GM12878 (cell line): ENCODE measurements around the gene ZNF423. TPM values are rescaled to one million over a fixed set of nuclear protein-coding genes. Genes with fewer than 3 reads are reported as not detected.

Experiments
- ATAC-seq: fragments of 200-7000 bp; cut with Tn5 transposase; 3 replicates; pipeline ENCODE4 v1.9.1; 2020; ENCODE audit warnings: mild to moderate bottlenecking, moderate library complexity
- Bru-seq: library from RNA; stranded (reverse); fragments of 400-500 nt; gene quantifications from one replicate; lab custom pipeline; 2021; lab: Mats Ljungman, UMichigan
- BruChase-seq, 2 experiments: library from RNA; stranded (reverse); fragments of 400-500 nt; gene quantifications; one replicate each; lab custom pipeline; 2021; lab: Mats Ljungman, UMichigan
- BruUV-seq: library from RNA; stranded (reverse); fragments of 400-500 nt; replicated peaks from 2 replicates; lab custom pipeline; 2021; lab: Mats Ljungman, UMichigan
- CTCF ChIA-PET: fragments of 300-600 bp; sonication (Branson Sonifier 250); formaldehyde crosslinking; extraction: SDS; loops from one replicate; lab custom pipeline; 2021; ENCODE audit warnings: inconsistent platforms; lab: Yijun Ruan, JAX
- POLR2A ChIA-PET: fragments of 350-600 bp; formaldehyde crosslinking; extraction: SDS; loops from one replicate; lab custom pipeline; 2021; ENCODE audit warnings: inconsistent platforms; lab: Charles Lee
- RAD21 ChIA-PET: fragments of 300-600 bp; sonication (Branson Sonifier 250); formaldehyde crosslinking; loops from one replicate; lab custom pipeline; 2023; ENCODE audit warnings: antibody characterized with exemption; ENCODE audit not compliant: unreplicated experiment; lab: Charles Lee
- SMC1A ChIA-PET: fragments of 300-600 bp; sonication (Branson Sonifier 250); formaldehyde crosslinking; loops from one replicate; lab custom pipeline; 2023; ENCODE audit not compliant: unreplicated experiment, uncharacterized antibody; lab: Charles Lee
- DNase-seq: peaks from one replicate; pipeline ENCODE4 v3.0.0-alpha.2; 2011; ENCODE audit warnings: low read depth, low spot score
- FAIRE-seq: peaks from 3 replicates; lab custom pipeline; 2011; peaks lifted over from hg19 to GRCh38; lab: Jason Lieb, UNC
- H2AFZ ChIP-seq: 2 replicates; pipeline ENCODE4 v1.6.0; 2011; ENCODE audit warnings: low read depth, low read length, control low read depth; ENCODE audit not compliant: control insufficient read depth
- H3K27ac ChIP-seq: 2 replicates; pipeline ENCODE4 v1.5.1; 2011; ENCODE audit warnings: control low read depth; ENCODE audit not compliant: control insufficient read depth, insufficient read depth
- H3K27me3 ChIP-seq, 2 experiments: replicated peaks in 1 of 2; 2 replicates each; pipeline versions ENCODE4 v1.6.0 to v1.6.1; 2011; ENCODE audit warnings: low read length in 1 of 2; ENCODE audit not compliant: control insufficient read depth in 2 of 2, insufficient read depth in 2 of 2
- H3K36me3 ChIP-seq, 2 experiments: 2 replicates each; pipeline ENCODE4 v1.5.1; 2011; ENCODE audit warnings: low read length in 1 of 2; ENCODE audit not compliant: control insufficient read depth in 2 of 2, insufficient read depth in 2 of 2
- H3K4me1 ChIP-seq: 2 replicates; pipeline ENCODE4 v1.6.1; 2011; ENCODE audit warnings: mild to moderate bottlenecking, low read length, moderate library complexity, mixed read lengths; ENCODE audit not compliant: control insufficient read depth, insufficient read depth
- H3K4me2 ChIP-seq: 2 replicates; pipeline ENCODE4 v1.6.0; 2011; ENCODE audit warnings: control low read depth; ENCODE audit not compliant: control insufficient read depth, insufficient read depth
- H3K4me3 ChIP-seq: fragments of 200-600 bp; sonication (generic); 2 replicates; pipeline ENCODE4 v1.5.1; 2016
- H3K79me2 ChIP-seq: 2 replicates; pipeline ENCODE4 v1.6.0; 2011; ENCODE audit warnings: low read length; ENCODE audit not compliant: control insufficient read depth, insufficient read depth
- H3K9ac ChIP-seq: 2 replicates; pipeline ENCODE4 v1.8.0; 2011; ENCODE audit warnings: low read length, control low read depth, mixed read lengths; ENCODE audit not compliant: control insufficient read depth, insufficient read depth
- H3K9me3 ChIP-seq: replicated peaks from 3 replicates; pipeline ENCODE4 v1.5.1; 2011; ENCODE audit warnings: mild to moderate bottlenecking, low read length; ENCODE audit not compliant: control insufficient read depth, insufficient read depth
- H4K20me1 ChIP-seq: 2 replicates; pipeline ENCODE4 v1.6.0; 2011; ENCODE audit not compliant: control insufficient read depth, insufficient read depth
- CEBPB ChIP-seq, 2 experiments: fragments of 150-350 bp in 1 of 2; IDR thresholded peaks; 2 replicates each; pipeline ENCODE4 v1.6.1; 2012 to 2014; ENCODE audit warnings: low read depth in 2 of 2, low read length in 2 of 2, borderline replicate concordance in 1 of 2, inconsistent platforms in 1 of 2
- IRF4 ChIP-seq: IDR thresholded peaks from 2 replicates; pipeline ENCODE4 v1.6.1; 2011; ENCODE audit warnings: low read depth, low read length
- MTA2 ChIP-seq: fragments of 450-650 bp; IDR thresholded peaks from 2 replicates; pipeline ENCODE4 v1.6.1; 2016; ENCODE audit warnings: low read depth, mild to moderate bottlenecking, moderate library complexity
- SIN3A ChIP-seq: IDR thresholded peaks from 2 replicates; pipeline ENCODE4 v1.6.1; 2012; ENCODE audit warnings: low read depth, low read length, improper control_type of control experiment
- SMC3 ChIP-seq: IDR thresholded peaks from 2 replicates; pipeline ENCODE4 v1.6.1; 2011; ENCODE audit warnings: low read length, improper control_type of control experiment, borderline replicate concordance
- SUZ12 ChIP-seq: fragments of 200-600 bp; sonication (generic); IDR thresholded peaks from one replicate; pipeline ENCODE4 v1.6.1; 2018; ENCODE audit warnings: antibody characterized with exemption, mild to moderate bottlenecking; ENCODE audit not compliant: unreplicated experiment
- TARDBP ChIP-seq: IDR thresholded peaks from 2 replicates; pipeline ENCODE4 v1.6.1; 2016; ENCODE audit warnings: borderline replicate concordance
- ZNF217 ChIP-seq: fragments of 450-650 bp; IDR thresholded peaks from 2 replicates; pipeline ENCODE4 v1.6.1; 2017; ENCODE audit warnings: antibody characterized with exemption, mild to moderate bottlenecking
- WGBS: methylation state at CpG from one replicate; pipeline ENCODE4 v1.1.6; 2016; ENCODE audit warnings: low lambda C conversion rate; ENCODE audit not compliant: insufficient replicate concordance, insufficient coverage; ENCODE audit errors: missing lambda C conversion rate; 5-methylcytosine and 5-hydroxymethylcytosine counted together
- in situ Hi-C: fragments of 300-500 bp; cut with MboI; formaldehyde crosslinking; loops from 9 replicates; pipeline ENCODE4 v1.14.3; 2018; ENCODE audit warnings: mixed read lengths
- intact Hi-C: fragments of 100-400 bp; cut with micrococcal nuclease; formaldehyde crosslinking; loops from one replicate; pipeline ENCODE4 v1.14.2; 2022; ENCODE audit not compliant: unreplicated experiment
- long read RNA-seq, 2 experiments: library from polyadenylated mRNA; unstranded; transcript quantifications; one replicate each; pipeline ENCODE4 v2.0.0, GENCODE V29; 2019 to 2020
- polyA minus RNA-seq, 3 experiments: library from RNA; depleted of rRNA, polyadenylated mRNA; stranded (reverse); fragments of >200 nt; gene quantifications; 2 replicates each; pipeline ENCODE4 v1.2.3, GENCODE V29; 2011
- polyA plus RNA-seq, 11 experiments: library from polyadenylated mRNA; depleted of rRNA in 4 of 11; unstranded in 6 of 11; stranded (reverse) in 5 of 11; fragments of >200 nt; fragmentation: Nextera tagmentation in 4 of 11; fragmentation: Illumina TruSeq in 1 of 11; extraction: Ambion mirVana in 4 of 11; extraction: Trizol in 1 of 11; gene quantifications; 1 replicate in 1 of 11; 2 replicates in 10 of 11; pipeline versions ENCODE4 v1.2.1 to v1.2.3, GENCODE V29; 2011 to 2016; ENCODE audit warnings: inconsistent platforms in 2 of 11, missing spikeins in 2 of 11, low read depth in 1 of 11
- total RNA-seq, 4 experiments: library from RNA; depleted of rRNA in 3 of 4; stranded (reverse); fragments of >200 nt in 3 of 4; fragmentation: Illumina TruSeq in 1 of 4; extraction: Trizol in 1 of 4; gene quantifications; 2 replicates each; pipeline versions ENCODE4 v1.2.1 to v1.2.3, GENCODE V29; 2013 to 2021
- TF ChIP-seq, protein P1 (sequence below): fragments of 450-650 bp; IDR thresholded peaks from 2 replicates; pipeline ENCODE4 v1.6.1; 2016; ENCODE audit warnings: mild to moderate bottlenecking, moderate library complexity, borderline replicate concordance
- TF ChIP-seq, protein P2 (sequence below): IDR thresholded peaks from 2 replicates; pipeline ENCODE4 v1.6.1; 2012; ENCODE audit warnings: low read depth, low read length, improper control_type of control experiment

ZNF423 gene
- total RNA-seq (2013; cell fraction: nucleolus; rRNA removed) = not detected in 2 replicates
- 0.22 and 0.28 TPM in 2 replicates for total RNA-seq (2014; rRNA removed)
- total RNA-seq (2014; rRNA removed; fragmentation: Illumina TruSeq; extraction: Trizol) = 0.09 and 0.14 TPM in 2 replicates
- total RNA-seq (2021) = 0.21 and 0.64 TPM in 2 replicates
- polyA plus RNA-seq (2011; ENCODE audit: low read depth) = not detected
- 0.01 and 0.03 TPM in 2 replicates for polyA plus RNA-seq (2011; rRNA removed)
- 0.03 TPM in 2 replicates for polyA plus RNA-seq (2011; cell fraction: cytosol; rRNA removed)
- 0.03 and 0.04 TPM in 2 replicates for polyA plus RNA-seq (2011; cell fraction: nucleus; rRNA removed)
- polyA plus RNA-seq (2012) = 0.11 and 0.15 TPM in 2 replicates
- 0.06 and 0.07 TPM in 2 replicates for polyA plus RNA-seq (2014; fragmentation: Illumina TruSeq; extraction: Trizol)
- under 1 TPM; 0.05 to 0.35 TPM for polyA plus RNA-seq (2014; fragmentation: Nextera tagmentation; extraction: Ambion mirVana)
- polyA plus RNA-seq (2014; rRNA removed) = 0.10 and 0.12 TPM in 2 replicates
- polyA plus RNA-seq (2016; fragmentation: Nextera tagmentation; extraction: Ambion mirVana) = under 1 TPM; 0.09 to 0.18 TPM
- 0.10 TPM in 1 of 2 replicates, not detected in the other for polyA minus RNA-seq (2011; rRNA and poly(A)+ RNA removed)
- polyA minus RNA-seq (2011; cell fraction: cytosol; rRNA and poly(A)+ RNA removed) = not detected in 2 replicates
- 0.19 TPM in 1 of 2 replicates, not detected in the other for polyA minus RNA-seq (2011; cell fraction: nucleus; rRNA and poly(A)+ RNA removed)
- Bru-seq, nascent RNA = percentile 8 among the genes with signal in this experiment
- BruChase-seq, experiment 1, labeled RNA remaining after a 6-hour chase = percentile 5 among the genes with signal in this experiment
- BruChase-seq, experiment 2, labeled RNA remaining after a 2-hour chase = percentile 4 among the genes with signal in this experiment
- long read RNA-seq, experiment 1 = 0 reads
- long read RNA-seq, experiment 2 = 0 reads

DNA sequence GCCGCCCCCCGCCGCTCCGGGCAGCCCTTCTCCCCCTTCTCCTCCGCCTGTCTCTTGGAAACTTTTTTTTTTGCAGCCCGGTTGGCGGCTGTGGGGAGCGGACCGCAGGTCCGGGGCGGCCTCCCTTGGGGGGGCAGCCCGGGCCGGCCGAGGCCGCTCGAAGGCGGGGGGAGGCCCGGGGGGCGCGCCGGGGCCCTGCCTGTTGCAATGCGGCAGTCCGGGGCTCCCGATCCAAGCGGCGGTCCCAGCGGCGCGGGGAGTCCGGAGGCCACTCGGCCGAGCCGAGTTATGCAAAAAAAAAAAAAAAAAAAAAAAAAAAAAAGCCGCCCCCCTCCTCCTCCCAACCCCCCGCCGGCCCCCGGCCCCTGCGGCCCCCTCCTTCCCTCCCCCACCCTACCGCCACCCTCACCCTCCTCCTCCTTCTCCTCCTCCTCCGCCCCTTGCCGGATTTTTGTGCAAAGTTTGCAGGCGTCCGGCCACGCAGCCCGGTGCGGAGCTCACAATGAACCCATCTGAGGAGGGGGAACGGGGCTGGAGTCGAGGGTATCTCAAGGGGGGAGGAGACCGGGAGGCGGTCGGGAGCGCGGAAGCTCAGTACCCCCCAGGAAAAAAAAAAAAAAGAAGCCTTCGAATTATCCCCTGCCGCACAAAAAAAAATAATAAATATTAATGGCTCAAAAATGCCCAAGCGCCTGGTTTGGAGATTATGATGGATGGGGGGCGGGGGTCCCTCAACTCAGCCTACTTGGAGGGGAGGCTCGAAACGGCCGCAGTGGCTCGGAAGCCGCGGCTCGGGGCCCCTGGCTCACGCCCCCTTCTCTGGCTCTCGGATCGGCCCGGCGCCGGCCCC, at the start of gene ZNF423:
ZNF423 (minus strand) TSS at position 291 of the 850 bp plus-strand sequence. CDS start 338 bp downstream, outside the sequence.
- Histone ChIP-seq H4K20me1 (no peaks in the 10 kb centered on the region), H3K27me3 (peaks cover 10 to 22% of the 10 kb centered on the region in 2 experiments), H2AFZ (peak within 1 kb of the TSS; percentile 39), H3K4me3 (peak within 1 kb of the TSS; percentile 70)
- RAD21 ChIA-PET = no interaction called here
- TF ChIP-seq CEBPB (IDR thresholded peaks at IDR 0.05; ENCODE audit: borderline replicate concordance in 1 of 2, low read depth in 2 of 2, low read length in 2 of 2) = no peak
- no peak for TF ChIP-seq IRF4
- no peak for TF ChIP-seq SMC3
- no peak for TF ChIP-seq TARDBP
- no peak for TF ChIP-seq SUZ12
- no peak for TF ChIP-seq ZNF217
- TF ChIP-seq, protein P1, sequence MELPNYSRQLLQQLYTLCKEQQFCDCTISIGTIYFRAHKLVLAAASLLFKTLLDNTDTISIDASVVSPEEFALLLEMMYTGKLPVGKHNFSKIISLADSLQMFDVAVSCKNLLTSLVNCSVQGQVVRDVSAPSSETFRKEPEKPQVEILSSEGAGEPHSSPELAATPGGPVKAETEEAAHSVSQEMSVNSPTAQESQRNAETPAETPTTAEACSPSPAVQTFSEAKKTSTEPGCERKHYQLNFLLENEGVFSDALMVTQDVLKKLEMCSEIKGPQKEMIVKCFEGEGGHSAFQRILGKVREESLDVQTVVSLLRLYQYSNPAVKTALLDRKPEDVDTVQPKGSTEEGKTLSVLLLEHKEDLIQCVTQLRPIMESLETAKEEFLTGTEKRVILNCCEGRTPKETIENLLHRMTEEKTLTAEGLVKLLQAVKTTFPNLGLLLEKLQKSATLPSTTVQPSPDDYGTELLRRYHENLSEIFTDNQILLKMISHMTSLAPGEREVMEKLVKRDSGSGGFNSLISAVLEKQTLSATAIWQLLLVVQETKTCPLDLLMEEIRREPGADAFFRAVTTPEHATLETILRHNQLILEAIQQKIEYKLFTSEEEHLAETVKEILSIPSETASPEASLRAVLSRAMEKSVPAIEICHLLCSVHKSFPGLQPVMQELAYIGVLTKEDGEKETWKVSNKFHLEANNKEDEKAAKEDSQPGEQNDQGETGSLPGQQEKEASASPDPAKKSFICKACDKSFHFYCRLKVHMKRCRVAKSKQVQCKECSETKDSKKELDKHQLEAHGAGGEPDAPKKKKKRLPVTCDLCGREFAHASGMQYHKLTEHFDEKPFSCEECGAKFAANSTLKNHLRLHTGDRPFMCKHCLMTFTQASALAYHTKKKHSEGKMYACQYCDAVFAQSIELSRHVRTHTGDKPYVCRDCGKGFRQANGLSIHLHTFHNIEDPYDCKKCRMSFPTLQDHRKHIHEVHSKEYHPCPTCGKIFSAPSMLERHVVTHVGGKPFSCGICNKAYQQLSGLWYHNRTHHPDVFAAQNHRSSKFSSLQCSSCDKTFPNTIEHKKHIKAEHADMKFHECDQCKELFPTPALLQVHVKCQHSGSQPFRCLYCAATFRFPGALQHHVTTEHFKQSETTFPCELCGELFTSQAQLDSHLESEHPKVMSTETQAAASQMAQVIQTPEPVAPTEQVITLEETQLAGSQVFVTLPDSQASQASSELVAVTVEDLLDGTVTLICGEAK = no peak
- TF ChIP-seq MTA2 = no peak
- TF ChIP-seq, protein P2, sequence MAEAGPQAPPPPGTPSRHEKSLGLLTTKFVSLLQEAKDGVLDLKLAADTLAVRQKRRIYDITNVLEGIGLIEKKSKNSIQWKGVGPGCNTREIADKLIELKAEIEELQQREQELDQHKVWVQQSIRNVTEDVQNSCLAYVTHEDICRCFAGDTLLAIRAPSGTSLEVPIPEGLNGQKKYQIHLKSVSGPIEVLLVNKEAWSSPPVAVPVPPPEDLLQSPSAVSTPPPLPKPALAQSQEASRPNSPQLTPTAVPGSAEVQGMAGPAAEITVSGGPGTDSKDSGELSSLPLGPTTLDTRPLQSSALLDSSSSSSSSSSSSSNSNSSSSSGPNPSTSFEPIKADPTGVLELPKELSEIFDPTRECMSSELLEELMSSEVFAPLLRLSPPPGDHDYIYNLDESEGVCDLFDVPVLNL = no peak
- TF ChIP-seq SIN3A = no peak
- TF ChIP-seq, all 136 proteins: peak for 0
- no peaks in the 10 kb centered on the region for H3K9me3 ChIP-seq
- in situ Hi-C loops = no loop called here
- H3K4me1 ChIP-seq = peaks cover 6% of the 10 kb centered on the region; the same call in 1 of the 2 replicates
- no peak within 1 kb of the TSS for H3K9ac ChIP-seq
- intact Hi-C loops = no loop called here
- no peak within 1 kb of the TSS for H3K27ac ChIP-seq
- H3K4me2 ChIP-seq = peak within 1 kb of the TSS; percentile 82
- SMC1A ChIA-PET = no interaction called here
- WGBS = 3% methylated on average over 26 of the region's 70 CpGs
- ATAC-seq (no peak), FAIRE-seq (no peak), DNase-seq (no peak)
- POLR2A ChIA-PET = no interaction called here
- CTCF ChIA-PET = no interaction called here
- H3K36me3 ChIP-seq = no peaks in the 10 kb centered on the region
- no TSS peak for BruUV-seq
- H3K79me2 ChIP-seq = no peaks in the 10 kb centered on the region
